HUDEP-2 (cell line): ENCODE measurements around the gene USE1.

Experiments used
- DNase-seq, 76 experiments: peaks; one replicate each; lab custom pipeline; 2025; ENCODE audit not compliant: unreplicated experiment in 76 of 76; lab: John Stamatoyannopoulos, UW

USE1 gene

DNA sequence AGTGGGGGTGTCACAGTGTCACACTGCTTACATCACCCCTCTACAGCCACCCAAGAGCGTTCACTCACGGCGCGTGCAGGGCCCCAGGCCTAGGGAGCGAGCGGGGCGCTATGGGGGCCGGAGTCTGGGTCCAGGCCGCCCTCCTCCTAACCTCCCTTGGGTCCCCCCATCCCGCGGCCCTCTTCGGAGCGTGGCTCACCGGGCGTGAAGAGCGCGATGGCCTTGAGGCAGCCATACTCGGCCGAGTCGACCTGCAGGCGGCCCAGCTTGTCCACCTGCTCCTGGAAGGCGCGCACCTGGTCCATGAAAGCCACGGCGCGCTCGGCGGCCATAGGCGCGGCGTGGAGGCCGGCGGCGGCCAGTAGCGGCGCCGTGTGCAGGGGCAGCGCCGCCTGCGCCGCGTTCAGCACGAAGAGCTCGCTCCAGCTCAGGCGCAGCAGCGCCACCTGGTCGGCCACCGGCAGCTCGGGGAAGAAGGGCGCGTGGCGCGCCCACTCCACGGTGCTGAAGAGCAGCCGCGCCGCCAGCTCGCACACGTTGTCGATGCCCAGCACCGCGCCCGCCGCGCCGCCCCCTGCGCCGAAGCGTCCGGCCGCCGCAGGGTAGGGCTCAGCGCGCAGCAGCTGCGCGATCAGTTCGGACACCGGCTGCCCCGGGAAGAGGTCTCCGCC lies 20.3 kb downstream of the USE1 start:
- peak in 61 of 76 experiments; percentile 11 to 75 (median 56) for DNase-seq

DNA sequence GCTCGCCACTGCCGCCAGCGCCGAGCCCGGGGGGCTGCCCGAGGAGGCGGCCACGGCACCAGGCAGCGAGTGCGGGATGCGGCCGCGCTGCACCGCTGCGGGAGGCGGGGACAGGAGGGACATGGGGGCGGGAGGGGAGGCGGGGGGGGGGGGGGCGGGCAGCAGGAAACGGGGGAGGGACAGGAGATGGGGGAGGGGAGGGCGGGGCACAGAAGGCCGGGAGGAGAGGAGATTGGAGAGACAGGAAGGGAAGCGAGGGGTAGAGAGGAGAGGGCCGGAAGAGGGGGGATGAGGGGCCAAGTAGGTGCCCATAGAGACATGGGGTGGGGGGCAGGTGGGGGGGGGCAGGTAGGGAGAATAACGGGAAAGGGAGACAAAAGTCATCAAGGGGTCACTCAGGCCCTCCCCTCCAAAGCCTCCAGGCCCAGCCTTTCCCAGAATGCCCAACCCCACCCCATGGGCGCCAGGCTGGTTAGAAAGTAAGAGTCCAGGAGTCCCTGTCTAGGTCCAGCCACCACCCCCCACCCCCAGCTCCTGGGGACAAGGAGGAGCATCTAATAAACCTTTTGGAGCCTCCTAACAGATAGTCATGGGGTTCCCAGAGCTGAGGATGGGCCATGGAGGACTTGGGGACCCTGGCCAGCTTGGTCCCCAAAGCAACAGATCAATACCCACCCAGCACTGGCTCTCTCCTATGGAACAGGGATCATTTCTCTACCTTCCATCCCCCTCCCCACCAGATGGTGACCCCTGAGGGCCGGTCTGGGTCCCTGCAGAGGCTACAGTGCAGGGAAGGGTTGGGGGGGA lies 21.0 kb downstream of the USE1 start:
- peak in 39 of 76 experiments; percentile 21 to 71 (median 52) for DNase-seq

GRCh38 chr19:17236811-17237543 lies 21.8 kb downstream of the USE1 start:
- DNase-seq = peak in 4 of 76 experiments; percentile 15 to 33 (median 31)

DNA sequence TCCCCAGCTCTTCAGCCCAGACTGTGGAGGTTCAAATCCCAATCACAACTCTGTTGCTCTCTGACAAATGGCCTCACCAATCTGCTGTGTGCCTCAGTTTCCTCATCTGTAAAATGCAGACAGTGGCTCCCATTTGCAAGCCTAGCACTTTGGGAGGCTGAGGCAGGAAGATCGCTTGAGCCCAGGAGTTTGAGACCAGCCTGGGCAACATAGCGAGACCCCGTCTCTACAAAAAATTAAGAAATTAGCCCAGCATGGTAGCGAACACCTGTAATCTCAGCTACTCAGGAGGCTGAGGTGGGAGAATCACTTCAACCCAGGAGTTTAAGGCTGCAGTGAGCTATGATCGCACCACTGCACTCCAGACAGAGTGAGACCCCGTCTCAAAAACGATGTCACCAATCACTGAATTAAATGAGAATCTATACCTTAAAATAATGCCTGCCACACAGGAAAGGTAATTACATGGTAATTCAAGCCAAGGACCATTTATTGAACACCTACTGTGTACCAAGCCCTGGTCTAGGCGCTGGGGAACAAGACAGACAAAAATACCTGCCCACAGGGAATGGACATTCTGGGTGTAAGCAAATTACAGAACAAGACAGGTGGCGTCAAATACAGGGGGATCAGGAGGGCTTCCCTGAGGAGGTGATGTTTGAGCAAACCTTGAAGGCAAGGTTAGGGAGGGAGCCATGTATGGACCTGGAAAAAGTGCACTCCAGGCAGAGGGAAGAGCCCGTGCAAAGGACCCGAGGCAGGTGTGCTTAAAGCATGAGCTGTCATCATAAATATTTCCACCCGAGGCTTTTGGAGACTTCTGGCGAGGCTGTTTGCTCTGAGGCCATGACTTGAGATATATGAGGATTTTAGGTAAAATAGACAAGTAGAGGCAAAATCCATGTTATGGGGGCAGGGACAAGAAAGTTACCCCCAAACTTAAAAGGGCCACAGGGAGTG lies 22.9 kb downstream of the USE1 start:
- DNase-seq = no peak

- no peak for DNase-seq
Measured at GRCh38 chr19:17240062-17240752, 25.1 kb downstream of the USE1 start.

- no peak for DNase-seq
Measured at GRCh38 chr19:17240826-17241399, 25.8 kb downstream of the USE1 start.

DNA sequence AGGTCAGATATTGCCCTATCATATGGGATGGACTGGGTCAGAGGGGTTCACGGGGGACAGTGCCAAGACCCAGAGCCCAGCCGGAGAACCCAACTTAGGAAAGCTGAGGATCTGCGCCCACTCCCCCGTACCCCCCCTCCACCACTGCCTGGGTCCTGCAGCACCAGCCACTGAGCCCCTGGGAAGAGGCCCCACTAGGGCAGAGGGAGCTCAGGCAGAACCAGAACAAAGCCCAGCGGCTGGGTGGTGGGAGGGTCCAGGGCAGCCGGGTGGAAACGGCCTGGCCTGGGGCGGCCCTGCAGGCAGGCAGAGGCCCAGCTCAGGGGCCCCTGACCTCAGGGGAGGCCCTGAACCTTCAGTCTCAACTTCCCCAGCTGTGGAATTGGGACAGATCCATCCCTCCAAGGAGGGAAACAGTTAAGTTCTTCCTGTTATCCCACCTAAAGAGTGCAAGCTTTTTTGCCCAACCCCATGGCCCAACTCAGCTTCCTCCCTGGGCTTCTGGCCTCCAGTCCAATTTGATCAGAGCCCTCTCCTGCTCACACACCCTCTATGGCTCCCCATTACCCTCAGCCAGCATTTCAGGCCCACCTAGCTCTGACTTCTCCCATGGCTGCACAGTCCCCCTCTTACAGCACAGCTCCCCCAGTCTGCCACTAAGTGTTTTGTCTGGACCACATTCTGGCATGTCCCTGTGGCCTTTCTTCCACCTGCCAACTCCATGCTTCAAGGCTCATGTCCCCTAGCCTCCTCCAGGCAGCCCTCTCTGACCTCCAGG lies 27.5 kb downstream of the USE1 start:
- DNase-seq = no peak

- peak in 1 of 76 experiments; percentile 25 for DNase-seq
Measured at GRCh38 chr19:17243211-17243829, 28.2 kb downstream of the USE1 start.

GRCh38 chr19:17243830-17244617 lies 28.9 kb downstream of the USE1 start:
- peak in 19 of 76 experiments; percentile 6 to 55 (median 31) for DNase-seq

GRCh38 chr19:17244618-17245534 lies 29.7 kb downstream of the USE1 start:
- no peak for DNase-seq

GRCh38 chr19:17245535-17245984 lies 30.4 kb downstream of the USE1 start, which contains the start of gene NR2F6:
Gene NR2F6 (minus strand): TSS chr19:17245919. CDS start chr19:17245220, 699 bp downstream.
- DNase-seq = peak in 2 of 76 experiments; percentile 43 to 54

- DNase-seq = peak in 1 of 76 experiments; percentile 41
Measured at GRCh38 chr19:17246681-17247425, 31.7 kb downstream of the USE1 start.

GRCh38 chr19:17248011-17248776 lies 33.0 kb downstream of the USE1 start:
- no peak for DNase-seq

DNA sequence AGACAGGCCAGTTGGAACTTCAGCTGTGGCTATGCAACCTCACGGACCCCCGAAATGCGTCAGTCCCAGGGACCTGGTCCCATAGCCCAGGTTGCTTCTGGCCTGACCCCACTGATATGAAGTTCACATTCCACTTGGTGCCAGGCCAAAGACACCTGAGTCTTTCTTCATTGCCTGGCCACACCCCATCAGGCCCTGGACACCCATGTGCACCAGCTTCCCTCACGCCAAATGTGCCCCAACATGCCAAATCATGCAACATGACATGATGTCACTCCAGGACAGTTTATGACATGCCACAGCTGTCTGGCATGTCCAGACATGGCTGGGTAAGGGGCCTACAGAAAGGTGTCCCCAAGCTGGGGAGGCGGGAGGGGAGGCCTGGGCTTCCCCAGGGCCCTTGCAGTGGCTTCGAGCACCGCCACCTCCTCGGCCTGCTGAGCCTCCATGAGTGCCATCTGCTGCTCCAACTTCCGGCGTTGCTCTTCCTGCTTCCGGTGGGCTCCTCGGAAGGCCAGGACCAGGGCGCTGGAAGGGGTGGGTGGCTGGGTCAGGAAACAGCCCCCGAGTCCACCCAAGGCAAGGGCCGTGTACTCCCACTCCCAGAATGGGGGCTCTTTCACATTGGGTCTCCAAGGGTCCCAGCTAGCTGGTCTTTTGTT lies 34.9 kb downstream of the USE1 start:
- no peak for DNase-seq
